Activated naive CD4-positive, alpha-beta T cell treated with anti-CD3 and anti-CD28 coated beads, Interleukin-2, amount 50 U/mL, for 16 hours (primary cell): ENCODE results near the gene WDR45B.

ENCODE experiments used
- DNase-seq: peaks from one replicate; pipeline ENCODE4 v3.0.0-alpha.2; 2020

Gene WDR45B

GRCh38 chr17:82648165-82648668 lies at the start of gene WDR45B:
WDR45B (minus strand) TSS chr17:82648444; CDS start chr17:82648340, 104 bp downstream.
- peak; percentile 90 for DNase-seq

- no peak for DNase-seq
These were observed 49.5 kb upstream of the WDR45B start for GRCh38 chr17:82697808-82698064.

- no peak for DNase-seq
These were observed 48.9 kb upstream of the WDR45B start for GRCh38 chr17:82696916-82697807.

- DNase-seq = no peak
These were observed 48.0 kb upstream of the WDR45B start for GRCh38 chr17:82696259-82696658.

GRCh38 chr17:82694647-82695046 lies 46.4 kb upstream of the WDR45B start:
- no peak for DNase-seq

- no peak for DNase-seq
These were observed 45.1 kb upstream of the WDR45B start for GRCh38 chr17:82693168-82693867.

- no peak for DNase-seq
These were observed 44.0 kb upstream of the WDR45B start for GRCh38 chr17:82692268-82692667.

- DNase-seq = no peak
These were observed 43.5 kb upstream of the WDR45B start for GRCh38 chr17:82691714-82692113.

GRCh38 chr17:82690786-82691489 lies 42.7 kb upstream of the WDR45B start:
- no peak for DNase-seq

GRCh38 chr17:82689077-82689476 lies 40.8 kb upstream of the WDR45B start:
- DNase-seq = no peak

GRCh38 chr17:82687871-82688270 lies 39.6 kb upstream of the WDR45B start:
- no peak for DNase-seq

GRCh38 chr17:82687375-82687861 lies 39.2 kb upstream of the WDR45B start:
- no peak for DNase-seq

- DNase-seq = no peak
These were observed 38.4 kb upstream of the WDR45B start for GRCh38 chr17:82686366-82687324.

- DNase-seq = no peak
These were observed 37.0 kb upstream of the WDR45B start for GRCh38 chr17:82685291-82685690.

GRCh38 chr17:82684228-82684841 lies 36.1 kb upstream of the WDR45B start:
- no peak for DNase-seq

GRCh38 chr17:82683534-82683933 lies 35.3 kb upstream of the WDR45B start:
- no peak for DNase-seq

- no peak for DNase-seq
These were observed 33.3 kb upstream of the WDR45B start for GRCh38 chr17:82681547-82681946.

- no peak for DNase-seq
These were observed 31.6 kb upstream of the WDR45B start for GRCh38 chr17:82679586-82680465.

- DNase-seq = no peak
These were observed 30.1 kb upstream of the WDR45B start for GRCh38 chr17:82678265-82678891.

GRCh38 chr17:82677353-82677925 lies 29.2 kb upstream of the WDR45B start:
- no peak for DNase-seq
